Esophagus (tissue), 2 donors: Measurements from ENCODE around the gene GOLGA6L25. TPM values are rescaled to one million over a fixed set of nuclear protein-coding genes. Genes with fewer than 3 reads are reported as not detected.
"Not testable (repeated sequence)": the region's sequence is repeated elsewhere in the genome, so short reads cannot be mapped to it uniquely, and the experiment has no call there.

Experiments used
- H3K27ac ChIP-seq, 2 donors: one replicate each; pipeline ENCODE4 v1.5.1; 2013; ENCODE audit warnings: low read depth in 2 of 2, mild to moderate bottlenecking in 2 of 2, inconsistent platforms in 1 of 2, low read length in 1 of 2, moderate library complexity in 1 of 2
- H3K27me3 ChIP-seq, 2 donors: one replicate each; pipeline ENCODE4 v1.6.1; 2013; ENCODE audit warnings: low read length in 2 of 2, control low read depth in 1 of 2, mild to moderate bottlenecking in 1 of 2; ENCODE audit not compliant: insufficient read depth in 2 of 2, control insufficient read depth in 1 of 2
- H3K36me3 ChIP-seq, 2 donors: one replicate each; pipeline ENCODE4 v1.6.1; 2013; ENCODE audit warnings: low read length in 1 of 2; ENCODE audit not compliant: control insufficient read depth in 2 of 2, insufficient read depth in 2 of 2
- H3K4me1 ChIP-seq, 2 donors: one replicate each; pipeline ENCODE4 v1.6.1; 2013; ENCODE audit warnings: low read length in 1 of 2; ENCODE audit not compliant: control insufficient read depth in 2 of 2, insufficient read depth in 2 of 2
- H3K4me3 ChIP-seq, 2 donors: one replicate each; pipeline ENCODE4 v1.5.1; 2013; ENCODE audit warnings: low read length in 2 of 2, mild to moderate bottlenecking in 2 of 2, low read depth in 1 of 2, moderate library complexity in 1 of 2
- H3K9me3 ChIP-seq, 2 donors: one replicate each; pipeline ENCODE4 v1.6.1; 2013; ENCODE audit warnings: mild to moderate bottlenecking in 2 of 2, low read depth in 1 of 2, low read length in 1 of 2, moderate library complexity in 1 of 2; ENCODE audit not compliant: control insufficient read depth in 2 of 2, insufficient read depth in 1 of 2
- WGBS, 2 donors: extraction: QIAGEN DNeasy Blood & Tissue Kit; methylation state at CpG; one replicate each; pipeline ENCODE4 v1.1.7; 2013; 5-methylcytosine and 5-hydroxymethylcytosine counted together
- polyA plus RNA-seq, 2 donors: library from polyadenylated mRNA; stranded (reverse); fragments of 200-250 nt; gene quantifications; one replicate each; pipeline ENCODE4 v1.2.3, GENCODE V29; 2013
- donor health status: healthy with polysubstance abuse.
- donor health status: Bipolar disorder and iron deficiency.

The GOLGA6L25 gene
- polyA plus RNA-seq, 2 donors, result not detected

DNA sequence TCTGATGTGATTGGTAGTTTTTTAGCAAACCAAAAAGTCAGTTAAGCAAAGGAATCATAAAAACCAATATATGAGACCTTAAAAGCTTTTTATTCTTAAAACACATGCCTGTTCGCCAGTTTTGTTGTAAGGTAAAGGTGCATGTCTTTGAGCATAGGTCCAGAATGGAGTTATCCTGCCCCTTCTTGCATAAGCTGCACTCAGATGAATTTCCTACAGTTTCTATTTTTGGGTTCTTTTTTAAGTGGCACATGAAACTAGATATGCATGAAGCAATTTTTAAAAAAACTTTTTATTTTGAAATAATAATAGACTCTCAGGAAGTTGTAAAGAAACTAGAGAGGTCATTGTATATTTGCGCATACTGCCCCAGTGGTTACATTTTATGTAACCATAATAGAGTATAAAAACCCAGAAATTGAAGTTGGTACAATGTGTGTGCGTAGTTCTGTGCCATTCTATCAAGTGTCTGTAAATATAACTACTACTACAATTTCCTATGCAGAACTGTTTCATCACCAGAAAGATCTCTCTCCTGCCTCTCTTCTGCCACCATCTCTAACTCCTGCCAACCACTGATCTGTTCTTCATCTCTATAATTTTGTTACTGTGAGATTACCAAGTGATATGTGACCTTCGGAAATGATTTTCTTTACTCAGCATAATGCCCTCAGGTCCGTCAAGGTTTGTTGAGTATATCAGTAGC lies 40.2 kb downstream of the GOLGA6L25 start:
- 100% methylated on average over 1 of the region's 5 CpGs for WGBS, 2 donors
- H3K27ac ChIP-seq, H3K9me3 ChIP-seq, H3K4me3 ChIP-seq, H3K27me3 ChIP-seq, H3K36me3 ChIP-seq, H3K4me1 ChIP-seq: not testable (repeated sequence)

DNA sequence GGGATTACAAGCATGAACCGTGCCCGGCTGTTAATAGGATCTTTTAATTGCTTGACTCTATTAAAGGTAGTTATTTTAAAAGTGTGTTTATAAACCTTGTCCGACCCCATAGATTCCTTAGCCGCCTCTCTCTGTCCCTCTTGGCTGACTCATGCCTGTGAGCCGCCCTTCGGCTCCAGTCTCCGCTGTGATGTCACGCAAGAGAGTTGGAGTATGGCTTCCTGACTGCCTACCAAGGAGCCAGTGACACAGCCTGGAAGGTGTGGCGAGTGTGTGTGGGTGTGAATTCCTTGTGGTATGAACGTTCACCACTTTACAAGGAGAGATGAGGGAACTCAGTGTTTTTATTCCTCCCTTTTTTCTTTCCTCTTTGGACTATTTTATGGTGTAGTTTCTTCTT lies 44.1 kb downstream of the GOLGA6L25 start:
- H3K9me3 ChIP-seq, H3K27me3 ChIP-seq, H3K27ac ChIP-seq, H3K4me1 ChIP-seq, H3K4me3 ChIP-seq, H3K36me3 ChIP-seq: not testable (repeated sequence)
- WGBS, 2 donors, result no CpG with 5 or more reads among the region's 10 CpGs

DNA sequence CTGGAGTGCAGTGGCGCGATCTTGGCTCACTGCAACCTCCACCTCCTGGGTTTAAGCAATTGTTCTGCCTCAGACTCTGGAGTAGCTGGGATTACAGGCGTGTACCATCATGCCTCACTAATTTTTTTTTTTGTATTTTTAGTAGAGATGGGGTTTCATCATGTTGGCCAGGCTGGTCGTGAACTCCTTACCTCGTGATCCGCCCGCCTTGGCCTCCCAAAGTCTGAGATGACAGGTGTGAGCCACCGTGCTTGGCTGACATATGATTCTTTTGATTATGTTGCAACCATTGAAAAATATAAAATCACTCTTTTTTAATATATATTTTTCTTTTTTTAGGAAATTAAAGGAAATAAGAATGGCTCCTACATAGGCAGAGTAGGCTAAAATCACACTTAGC lies 44.8 kb downstream of the GOLGA6L25 start:
- 83 to 93% methylated on average over 4 to 5 of the region's 8 CpGs for WGBS, 2 donors
- H3K36me3 ChIP-seq, H3K4me1 ChIP-seq, H3K27ac ChIP-seq, H3K27me3 ChIP-seq, H3K9me3 ChIP-seq, H3K4me3 ChIP-seq: not testable (repeated sequence)

- H3K27ac ChIP-seq, H3K4me1 ChIP-seq, H3K27me3 ChIP-seq, H3K4me3 ChIP-seq, H3K9me3 ChIP-seq, H3K36me3 ChIP-seq: not testable (repeated sequence)
- WGBS, 2 donors, result 96 to 100% methylated on average over 4 of the region's 9 CpGs
Measured at GRCh38 chr15:28602152-28602551, 48.8 kb downstream of the GOLGA6L25 start.

Other genes with a start within 250 kb of the GOLGA6L25 start
- gene HERC2, start 231.4 kb upstream of the GOLGA6L25 start, polyA plus RNA-seq, result 10 to 100 TPM; 19.4 to 28.2 TPM
- not detected for gene GOLGA6L24, start 195.5 kb upstream of the GOLGA6L25 start, polyA plus RNA-seq
- not detected for gene GOLGA8F, start 174.9 kb upstream of the GOLGA6L25 start, polyA plus RNA-seq
- gene GOLGA8G, start 20.6 kb upstream of the GOLGA6L25 start, polyA plus RNA-seq, result not detected
- gene GOLGA8M, start 158.9 kb downstream of the GOLGA6L25 start, polyA plus RNA-seq, result under 1 TPM; 0.18 to 0.43 TPM